Spleen (tissue), 11 donors: ENCODE data around the gene MEAK7. TPM values are rescaled to one million over a fixed set of nuclear protein-coding genes. Genes with fewer than 3 reads are reported as not detected.
A peak's percentile ranks its signal among the peaks of the same experiment; 100 is the strongest.

Source experiments
- DNase-seq: peaks from one replicate; pipeline ENCODE4 v3.0.0-alpha.2; 2020
- H3K27ac ChIP-seq, 8 donors: fragments of 200-600 bp; sonication (generic) in 7 of 8; 1 replicate in 4 of 8; 2 replicates in 4 of 8; pipeline versions ENCODE4 v1.5.0 to v1.8.0; 2016 to 2021; ENCODE audit warnings: inconsistent platforms in 4 of 8, mild to moderate bottlenecking in 4 of 8, moderate library complexity in 1 of 8
- H3K27me3 ChIP-seq, 7 donors: fragments of 200-600 bp; sonication (generic) in 6 of 7; replicated peaks in 1 of 7; 1 replicate in 4 of 7; 2 replicates in 3 of 7; pipeline versions ENCODE4 v1.5.0 to v1.8.0; 2016 to 2021; ENCODE audit warnings: inconsistent platforms in 3 of 7, mild to moderate bottlenecking in 1 of 7
- H3K36me3 ChIP-seq, 6 donors: fragments of 200-600 bp; sonication (generic) in 5 of 6; 1 replicate in 4 of 6; 2 replicates in 2 of 6; pipeline versions ENCODE4 v1.5.0 to v1.8.0; 2016 to 2021; ENCODE audit warnings: inconsistent platforms in 2 of 6
- H3K4me1 ChIP-seq, 6 donors: fragments of 200-600 bp; sonication (generic) in 5 of 6; 1 replicate in 3 of 6; 2 replicates in 3 of 6; pipeline versions ENCODE4 v1.5.0 to v1.8.0; 2016 to 2021; ENCODE audit warnings: inconsistent platforms in 3 of 6
- H3K4me3 ChIP-seq, 8 donors: fragments of 200-600 bp; sonication (generic) in 7 of 8; 1 replicate in 4 of 8; 2 replicates in 4 of 8; pipeline versions ENCODE4 v1.5.0 to v1.8.0; 2016 to 2021; ENCODE audit warnings: inconsistent platforms in 4 of 8, mild to moderate bottlenecking in 4 of 8, moderate library complexity in 2 of 8
- H3K9me3 ChIP-seq, 8 donors: fragments of 200-600 bp; sonication (generic) in 7 of 8; 1 replicate in 4 of 8; 2 replicates in 4 of 8; pipeline versions ENCODE4 v1.5.0 to v1.8.0; 2016 to 2021; ENCODE audit warnings: inconsistent platforms in 4 of 8
- CTCF ChIP-seq, 11 experiments: fragments of 200-600 bp in 7 of 11; fragments of 450-650 bp in 4 of 11; sonication (generic) in 4 of 11; IDR thresholded peaks in 8 of 11; conservative IDR thresholded peaks in 3 of 11; 1 replicate in 7 of 11; 2 replicates in 4 of 11; pipeline versions ENCODE4 v1.4.0 to v1.8.0; 2016 to 2021; ENCODE audit warnings: antibody characterized with exemption in 11 of 11, inconsistent platforms in 4 of 11, mild to moderate bottlenecking in 1 of 11
- POLR2A ChIP-seq, 3 donors: fragments of 450-650 bp; IDR thresholded peaks; one replicate each; pipeline ENCODE4 v1.5.1; 2017; ENCODE audit warnings: antibody characterized with exemption in 3 of 3, mild to moderate bottlenecking in 1 of 3
- POLR2AphosphoS5 ChIP-seq, 3 donors: sonication (generic); formaldehyde crosslinking; IDR thresholded peaks; one replicate each; pipeline ENCODE4 v1.5.1; 2017; ENCODE audit warnings: antibody characterized with exemption in 3 of 3
- WGBS, 5 donors: extraction: QIAGEN DNeasy Blood & Tissue Kit in 3 of 5; methylation state at CpG; one replicate each; pipeline versions ENCODE4 v1.1.5 to v1.1.7; 2013 to 2018; 5-methylcytosine and 5-hydroxymethylcytosine counted together
- intact Hi-C: fragments of 100-400 bp; cut with DNase I; formaldehyde crosslinking; loops from one replicate; pipeline ENCODE4 v1.15.0; 2023; ENCODE audit warnings: low total_unique reads
- polyA plus RNA-seq, 3 donors: library from polyadenylated mRNA; stranded (reverse); fragments of 200-250 nt; gene quantifications; one replicate each; pipeline ENCODE4 v1.2.1, GENCODE V29; 2013
- total RNA-seq, 7 donors: library from RNA; depleted of rRNA in 3 of 7; stranded (reverse); fragments of >200 nt in 3 of 7; fragmentation: NEBNext Ultra II Directional in 4 of 7; extraction: Animal tissue kit (Norgen Biotek cat#: 25700) in 4 of 7; gene quantifications; one replicate each; pipeline versions ENCODE4 v1.1.0 to v1.2.1, GENCODE V29; 2016 to 2021
- donor health status: healthy with polysubstance abuse.
- donor health status: DM: no; HTN: no; CAD: no; lungs with moderate emphysema.
- donor health status: DM: no; HTN: no; CAD: no.
- donor health status: Bipolar disorder and iron deficiency.
- donor health status: healthy.
- donor health status: DM: no; HTN: no; CAD: no.
- donor health status: DM: yes; HTN: yes; CAD: no.

The MEAK7 gene
- total and polyA plus RNA-seq, 10 donors = 1.5 to 14.9 (median 10.2) TPM

- 90 to 95% (median 93%) methylated on average over 19 of the region's 19 CpGs for WGBS, 5 donors
- Histone ChIP-seq H3K27ac (no peak overlapping the region), H3K4me1 (peaks cover 0 to 4% (median 0%) of the 10 kb centered on the region in 6 donors), H3K9me3 (no peaks in the 10 kb centered on the region), H3K27me3 (no peaks in the 10 kb centered on the region), H3K36me3 (peaks cover 0 to 94% (median 39%) of the 10 kb centered on the region in 6 donors), H3K4me3 (no peak overlapping the region)
- no peak for TF ChIP-seq CTCF (IDR thresholded peaks at IDR 0.05 in 8 of 11, conservative IDR thresholded peaks at IDR 0.05 in 3 of 11)
- TF ChIP-seq POLR2A (IDR thresholded peaks at IDR 0.05) = no peak
- TF ChIP-seq POLR2AphosphoS5 (IDR thresholded peaks at IDR 0.05) = no peak
- intact Hi-C loops = no loop called here
- DNase-seq = peak; percentile 66
These were observed 20.4 kb downstream of the MEAK7 start for GRCh38 chr16:84483882-84484565.

DNA sequence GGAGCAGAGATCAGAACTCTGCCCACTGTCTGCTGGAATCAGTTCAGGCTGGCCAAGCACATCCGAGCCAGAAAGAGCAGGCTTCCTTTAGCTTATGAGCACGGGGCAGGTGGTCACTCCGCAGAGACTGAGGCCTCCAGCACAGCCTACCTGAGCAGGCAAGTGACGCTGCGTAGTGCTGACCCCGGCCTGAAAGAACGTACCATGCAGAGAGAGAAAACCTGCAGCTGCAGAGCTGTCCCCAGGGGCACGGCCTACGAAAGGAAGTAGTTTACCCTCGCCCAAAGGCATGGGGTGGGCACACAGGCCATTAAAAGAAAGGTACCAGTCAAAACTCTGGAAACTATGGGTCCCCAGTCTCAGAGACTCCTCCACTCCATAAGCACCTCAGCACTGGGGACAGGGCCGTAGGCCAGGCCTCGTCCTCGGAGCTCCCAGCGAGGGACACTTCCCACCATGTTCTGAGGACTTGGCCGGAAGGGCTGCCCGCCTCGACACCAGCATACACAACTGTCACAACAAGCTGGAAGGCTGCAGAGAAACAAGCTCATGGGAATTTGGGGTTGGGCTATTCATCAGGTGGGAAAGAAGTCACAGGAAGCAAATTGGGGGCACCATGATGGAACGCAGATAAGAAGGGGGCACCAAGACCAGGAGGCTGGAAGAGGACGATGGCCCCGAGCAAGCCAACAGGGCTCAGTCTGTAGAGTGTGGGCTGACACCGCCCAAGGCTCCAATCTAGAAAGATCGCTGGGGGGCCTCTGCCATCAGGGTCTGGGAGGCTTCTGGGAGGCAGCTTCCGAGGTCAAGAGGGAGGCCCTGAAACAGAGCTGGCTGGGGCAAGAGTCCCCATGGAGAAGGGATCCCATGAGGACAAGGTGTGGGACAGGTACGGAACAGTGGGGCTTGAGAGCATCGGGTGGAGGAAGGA lies 21.2 kb downstream of the MEAK7 start:
- DNase-seq = peak; percentile 47
- Histone ChIP-seq H3K4me1 (peaks cover 0 to 4% (median 0%) of the 10 kb centered on the region in 6 donors), H3K9me3 (no peaks in the 10 kb centered on the region), H3K4me3 (no peak overlapping the region), H3K27me3 (no peaks in the 10 kb centered on the region), H3K36me3 (peaks cover 0 to 95% (median 36%) of the 10 kb centered on the region in 6 donors), H3K27ac (no peak overlapping the region)
- 89 to 94% (median 91%) methylated on average over 25 of the region's 25 CpGs for WGBS, 5 donors
- intact Hi-C loops = no loop called here
- no peak for TF ChIP-seq POLR2AphosphoS5 (IDR thresholded peaks at IDR 0.05)
- TF ChIP-seq CTCF (IDR thresholded peaks at IDR 0.05 in 8 of 11, conservative IDR thresholded peaks at IDR 0.05 in 3 of 11) = no peak
- no peak for TF ChIP-seq POLR2A (IDR thresholded peaks at IDR 0.05)

GRCh38 chr16:84482001-84482891 lies 22.2 kb downstream of the MEAK7 start:
- peak; percentile 69 for DNase-seq
- Histone ChIP-seq H3K36me3 (peaks cover 0 to 90% (median 33%) of the 10 kb centered on the region in 6 donors), H3K9me3 (no peaks in the 10 kb centered on the region), H3K4me3 (no peak overlapping the region), H3K4me1 (peaks cover 0 to 4% (median 0%) of the 10 kb centered on the region in 6 donors), H3K27ac (no peak overlapping the region), H3K27me3 (no peaks in the 10 kb centered on the region)
- TF ChIP-seq CTCF (IDR thresholded peaks at IDR 0.05 in 8 of 11, conservative IDR thresholded peaks at IDR 0.05 in 3 of 11) (no peak), POLR2AphosphoS5 (IDR thresholded peaks at IDR 0.05) (no peak), POLR2A (IDR thresholded peaks at IDR 0.05) (no peak)
- intact Hi-C loops = no loop called here
- 66 to 76% (median 71%) methylated on average over 27 to 33 of the region's 33 CpGs for WGBS, 5 donors
